Prostate gland (tissue), 2 donors: ENCODE measurements around the gene CACNA1B. TPM values are rescaled to one million over a fixed set of nuclear protein-coding genes. Genes with fewer than 3 reads are reported as not detected.

ENCODE experiments used
- DNase-seq: peaks from one replicate; pipeline ENCODE4 v3.0.0-alpha.2; 2019; ENCODE audit warnings: low spot score
- H3K27ac ChIP-seq, 2 donors: fragments of 200-600 bp; sonication (generic); 2 replicates each; pipeline ENCODE4 v1.5.1; 2017 to 2019
- H3K27me3 ChIP-seq: fragments of 200-600 bp; sonication (generic); replicated peaks from 2 replicates; pipeline ENCODE4 v1.5.1; 2019; ENCODE audit not compliant: insufficient read depth
- H3K36me3 ChIP-seq, 2 donors: fragments of 200-600 bp; sonication (generic); 1 replicate in 1 of 2; 2 replicates in 1 of 2; pipeline versions ENCODE4 v1.5.1 to v1.8.1; 2017 to 2019
- H3K4me1 ChIP-seq: fragments of 200-600 bp; sonication (generic); replicated peaks from 2 replicates; pipeline ENCODE4 v1.5.1; 2019
- H3K4me3 ChIP-seq, 2 donors: fragments of 200-600 bp; sonication (generic); 2 replicates each; pipeline ENCODE4 v1.5.1; 2017 to 2019
- H3K9me3 ChIP-seq: fragments of 200-600 bp; sonication (generic); 2 replicates; pipeline ENCODE4 v1.5.1; 2017
- CTCF ChIP-seq, 4 experiments: fragments of 200-600 bp in 2 of 4; fragments of 450-650 bp in 2 of 4; sonication (generic) in 2 of 4; IDR thresholded peaks; 1 replicate in 3 of 4; 2 replicates in 1 of 4; pipeline ENCODE4 v1.5.1; 2016 to 2019; ENCODE audit warnings: antibody characterized with exemption in 4 of 4, mild to moderate bottlenecking in 2 of 4, moderate library complexity in 2 of 4
- POLR2A ChIP-seq: fragments of 450-650 bp; IDR thresholded peaks from one replicate; pipeline ENCODE4 v1.6.1; 2016; ENCODE audit warnings: antibody characterized with exemption, mild to moderate bottlenecking
- POLR2AphosphoS5 ChIP-seq: sonication (generic); formaldehyde crosslinking; IDR thresholded peaks from one replicate; pipeline ENCODE4 v1.6.1; 2017; ENCODE audit warnings: antibody characterized with exemption
- WGBS: methylation state at CpG from one replicate; pipeline ENCODE4 v1.1.5; 2018; 5-methylcytosine and 5-hydroxymethylcytosine counted together
- intact Hi-C: fragments of 100-400 bp; cut with DNase I; formaldehyde crosslinking; loops from one replicate; pipeline ENCODE4 v1.14.2; 2022
- total RNA-seq, 2 donors: library from RNA; depleted of rRNA; stranded (reverse); fragments of >200 nt; gene quantifications; one replicate each; pipeline ENCODE4 v1.1.0, GENCODE V29; 2016

CACNA1B gene
- total RNA-seq, 2 donors from 2014 or later = 0.36 to 6.0 TPM

- no peaks in the 10 kb centered on the region for H3K4me1 ChIP-seq
- DNase-seq = no peak
- H3K9me3 ChIP-seq = no peaks in the 10 kb centered on the region
- no peak overlapping the region for H3K4me3 ChIP-seq
- no peak for TF ChIP-seq POLR2AphosphoS5
- TF ChIP-seq POLR2A = no peak
- no peak for TF ChIP-seq CTCF (IDR thresholded peaks at IDR 0.05)
- WGBS = 93% methylated on average over 1 of the region's 1 CpG
- intact Hi-C loops = no loop called here
- no peaks in the 10 kb centered on the region for H3K36me3 ChIP-seq
- no peaks in the 10 kb centered on the region for H3K27me3 ChIP-seq
- no peak overlapping the region for H3K27ac ChIP-seq
Observed at GRCh38 chr9:138028596-138028995, 151.0 kb downstream of the CACNA1B start.

- Histone ChIP-seq H3K9me3 (no peaks in the 10 kb centered on the region), H3K4me3 (no peak overlapping the region), H3K4me1 (no peaks in the 10 kb centered on the region), H3K27ac (no peak overlapping the region), H3K36me3 (no peaks in the 10 kb centered on the region), H3K27me3 (no peaks in the 10 kb centered on the region)
- 58% methylated on average over 3 of the region's 3 CpGs for WGBS
- intact Hi-C loops = no loop called here
- DNase-seq = no peak
- TF ChIP-seq POLR2AphosphoS5 (no peak), POLR2A (no peak), CTCF (IDR thresholded peaks at IDR 0.05) (no peak)
Observed at GRCh38 chr9:138031186-138031585, 153.6 kb downstream of the CACNA1B start.

- TF ChIP-seq CTCF (IDR thresholded peaks at IDR 0.05) = no peak
- TF ChIP-seq POLR2AphosphoS5 = no peak
- TF ChIP-seq POLR2A = no peak
- intact Hi-C loops = no loop called here
- Histone ChIP-seq H3K4me3 (no peak overlapping the region), H3K27me3 (no peaks in the 10 kb centered on the region), H3K9me3 (no peaks in the 10 kb centered on the region), H3K4me1 (no peaks in the 10 kb centered on the region), H3K27ac (no peak overlapping the region), H3K36me3 (no peaks in the 10 kb centered on the region)
- DNase-seq = no peak
- WGBS = 88% methylated on average over 4 of the region's 4 CpGs
Observed at GRCh38 chr9:138033950-138034349, 156.4 kb downstream of the CACNA1B start.

GRCh38 chr9:138037140-138037539 lies 159.6 kb downstream of the CACNA1B start:
- Histone ChIP-seq H3K36me3 (no peaks in the 10 kb centered on the region), H3K27me3 (no peaks in the 10 kb centered on the region), H3K9me3 (no peaks in the 10 kb centered on the region), H3K27ac (no peak overlapping the region), H3K4me3 (no peak overlapping the region), H3K4me1 (no peaks in the 10 kb centered on the region)
- TF ChIP-seq CTCF (IDR thresholded peaks at IDR 0.05) (no peak), POLR2A (no peak), POLR2AphosphoS5 (no peak)
- DNase-seq = no peak
- 84% methylated on average over 6 of the region's 6 CpGs for WGBS
- intact Hi-C loops = no loop called here

- DNase-seq = no peak
Observed at GRCh38 chr9:138038244-138038671, 160.7 kb downstream of the CACNA1B start.

More at GRCh38 chr9:138038244-138038671, 160.7 kb downstream of the CACNA1B start:
- Histone ChIP-seq H3K27me3 (no peaks in the 10 kb centered on the region), H3K36me3 (no peaks in the 10 kb centered on the region), H3K4me3 (no peak overlapping the region), H3K4me1 (no peaks in the 10 kb centered on the region), H3K27ac (no peak overlapping the region), H3K9me3 (no peaks in the 10 kb centered on the region)
- WGBS = 60% methylated on average over 7 of the region's 7 CpGs
- no peak for TF ChIP-seq POLR2AphosphoS5
- no peak for TF ChIP-seq CTCF (IDR thresholded peaks at IDR 0.05)
- no peak for TF ChIP-seq POLR2A
- intact Hi-C loops = no loop called here
